ENCODE measurements around the gene BCL7B.

DNA sequence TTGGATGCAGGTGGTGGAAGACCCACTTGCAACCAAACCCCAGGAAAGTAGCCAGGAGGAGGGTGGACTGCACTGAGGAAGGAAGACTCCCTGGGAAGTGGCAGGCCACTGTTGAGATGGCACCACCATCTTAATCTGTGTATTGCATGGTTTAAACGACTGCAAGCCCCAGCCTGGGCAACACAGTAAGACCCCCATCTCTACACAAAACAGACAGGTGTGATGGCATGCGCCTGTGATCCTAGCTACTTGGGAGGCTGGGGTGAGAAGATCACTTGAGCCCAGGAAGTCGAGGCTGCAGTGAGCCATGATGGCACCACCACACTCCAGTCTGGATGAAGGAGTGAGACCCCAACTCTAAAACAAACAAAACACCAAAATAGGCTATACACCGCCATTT, 9.7 kb upstream of the BCL7B start:
- TF ChIP-seq YY1 (IDR thresholded peaks at IDR 0.05; ENCODE audit: insufficient read depth, insufficient read length) (no peak), ZNF274 (IDR thresholded peaks at IDR 0.05; ENCODE audit: low read depth, low read length) (no peak)
